ENCODE measurements around the gene IL34.

- TF ChIP-seq, protein P1, sequence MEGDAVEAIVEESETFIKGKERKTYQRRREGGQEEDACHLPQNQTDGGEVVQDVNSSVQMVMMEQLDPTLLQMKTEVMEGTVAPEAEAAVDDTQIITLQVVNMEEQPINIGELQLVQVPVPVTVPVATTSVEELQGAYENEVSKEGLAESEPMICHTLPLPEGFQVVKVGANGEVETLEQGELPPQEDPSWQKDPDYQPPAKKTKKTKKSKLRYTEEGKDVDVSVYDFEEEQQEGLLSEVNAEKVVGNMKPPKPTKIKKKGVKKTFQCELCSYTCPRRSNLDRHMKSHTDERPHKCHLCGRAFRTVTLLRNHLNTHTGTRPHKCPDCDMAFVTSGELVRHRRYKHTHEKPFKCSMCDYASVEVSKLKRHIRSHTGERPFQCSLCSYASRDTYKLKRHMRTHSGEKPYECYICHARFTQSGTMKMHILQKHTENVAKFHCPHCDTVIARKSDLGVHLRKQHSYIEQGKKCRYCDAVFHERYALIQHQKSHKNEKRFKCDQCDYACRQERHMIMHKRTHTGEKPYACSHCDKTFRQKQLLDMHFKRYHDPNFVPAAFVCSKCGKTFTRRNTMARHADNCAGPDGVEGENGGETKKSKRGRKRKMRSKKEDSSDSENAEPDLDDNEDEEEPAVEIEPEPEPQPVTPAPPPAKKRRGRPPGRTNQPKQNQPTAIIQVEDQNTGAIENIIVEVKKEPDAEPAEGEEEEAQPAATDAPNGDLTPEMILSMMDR (IDR thresholded peaks at IDR 0.05; ENCODE audit: low read length) = no peak
- TF ChIP-seq EZH2phosphoT487 (IDR thresholded peaks at IDR 0.05; ENCODE audit: low read length) = no peak
Observed at GRCh38 chr16:70646260-70647241, at the start of gene IL34.
